T-helper 17 cell (primary cell): ENCODE data around the gene PTPRG. TPM values are rescaled to one million over a fixed set of nuclear protein-coding genes. Genes with fewer than 3 reads are reported as not detected.
A peak's percentile ranks its signal among the peaks of the same experiment; 100 is the strongest.

Source experiments
- ATAC-seq: fragments of 150-1000 bp; cut with Tn5 transposase; 2 replicates; pipeline ENCODE4 v1.10.0; 2021; ENCODE audit warnings: mild to moderate bottlenecking, moderate library complexity
- DNase-seq, 3 donors: peaks; one replicate each; pipeline versions ENCODE4 v3.0.0 to v3.0.0-alpha.2; 2020 to 2021
- H3K9me3 ChIP-seq: one replicate; pipeline ENCODE4 v1.7.0; 2013; ENCODE audit warnings: low read length, mild to moderate bottlenecking; ENCODE audit not compliant: control insufficient read depth, poor library complexity, severe bottlenecking
- H3K27ac Mint-ChIP-seq: one replicate; pipeline ENCODE4 v1.8.0; 2022; ENCODE audit warnings: mild to moderate bottlenecking, moderate library complexity, mixed read lengths
- H3K27me3 Mint-ChIP-seq: one replicate; pipeline ENCODE4 v1.8.0; 2022; ENCODE audit warnings: mixed read lengths
- H3K36me3 Mint-ChIP-seq: one replicate; pipeline ENCODE4 v1.8.0; 2022; ENCODE audit warnings: low read depth, mixed read lengths
- H3K4me1 Mint-ChIP-seq: one replicate; pipeline ENCODE4 v1.8.0; 2022; ENCODE audit warnings: mild to moderate bottlenecking, mixed read lengths
- H3K4me3 Mint-ChIP-seq: one replicate; pipeline ENCODE4 v1.8.0; 2022; ENCODE audit warnings: mild to moderate bottlenecking, moderate library complexity, mixed read lengths
- total RNA-seq, 4 donors: library from RNA in 2 of 4; stranded (reverse) in 2 of 4; gene quantifications; one replicate each; pipeline ENCODE4 v1.2.3 and lab custom pipeline; 2022 to 2026

Gene PTPRG
- total RNA-seq, 2 donors from 2014 or later, result 0.02 TPM; not detected in 1

- no peak overlapping the region for H3K27ac Mint-ChIP-seq
- no peaks in the 10 kb centered on the region for H3K36me3 Mint-ChIP-seq
- peaks cover 7% of the 10 kb centered on the region for H3K27me3 Mint-ChIP-seq
- no peak for DNase-seq
- no peaks in the 10 kb centered on the region for H3K4me1 Mint-ChIP-seq
- no peak for ATAC-seq
- H3K9me3 ChIP-seq, result no peaks in the 10 kb centered on the region
- no peak overlapping the region for H3K4me3 Mint-ChIP-seq
These were observed 720.4 kb downstream of the PTPRG start for GRCh38 chr3:62281726-62282125.

- peaks cover 7% of the 10 kb centered on the region for H3K27me3 Mint-ChIP-seq
These were observed 723.1 kb downstream of the PTPRG start for GRCh38 chr3:62284442-62284841.

GRCh38 chr3:62287392-62287927 is 726.1 kb downstream of the PTPRG start:
- DNase-seq (no peak), ATAC-seq (no peak)
- no peaks in the 10 kb centered on the region for H3K27me3 Mint-ChIP-seq
- no peaks in the 10 kb centered on the region for H3K9me3 ChIP-seq
- H3K4me3 Mint-ChIP-seq, result no peak overlapping the region
- H3K4me1 Mint-ChIP-seq, result no peaks in the 10 kb centered on the region
- H3K36me3 Mint-ChIP-seq, result no peaks in the 10 kb centered on the region
- no peak overlapping the region for H3K27ac Mint-ChIP-seq

More at GRCh38 chr3:62284442-62284841, 723.1 kb downstream of the PTPRG start:
- no peaks in the 10 kb centered on the region for H3K4me1 Mint-ChIP-seq
- H3K36me3 Mint-ChIP-seq, result no peaks in the 10 kb centered on the region
- no peak overlapping the region for H3K4me3 Mint-ChIP-seq
- no peak for DNase-seq
- H3K27ac Mint-ChIP-seq, result no peak overlapping the region
- H3K9me3 ChIP-seq, result no peaks in the 10 kb centered on the region
- ATAC-seq, result no peak

GRCh38 chr3:62289922-62290321 is 728.6 kb downstream of the PTPRG start:
- H3K36me3 Mint-ChIP-seq, result no peaks in the 10 kb centered on the region

GRCh38 chr3:62293051-62293780 is 731.8 kb downstream of the PTPRG start:
- H3K27me3 Mint-ChIP-seq, result peaks cover 7% of the 10 kb centered on the region
- no peak overlapping the region for H3K27ac Mint-ChIP-seq
- H3K36me3 Mint-ChIP-seq, result no peaks in the 10 kb centered on the region
- H3K4me3 Mint-ChIP-seq, result no peak overlapping the region
- H3K9me3 ChIP-seq, result no peaks in the 10 kb centered on the region
- DNase-seq, result no peak
- no peaks in the 10 kb centered on the region for H3K4me1 Mint-ChIP-seq
- ATAC-seq, result no peak

More at GRCh38 chr3:62289922-62290321, 728.6 kb downstream of the PTPRG start:
- Mint-ChIP-seq H3K4me1 (no peaks in the 10 kb centered on the region), H3K4me3 (no peak overlapping the region), H3K27ac (no peak overlapping the region), H3K27me3 (no peaks in the 10 kb centered on the region)
- DNase-seq (no peak), ATAC-seq (no peak)
- H3K9me3 ChIP-seq, result no peaks in the 10 kb centered on the region

- ATAC-seq (no peak), DNase-seq (no peak)
- peaks cover 12% of the 10 kb centered on the region for H3K27me3 Mint-ChIP-seq
- H3K36me3 Mint-ChIP-seq, result no peaks in the 10 kb centered on the region
- no peak overlapping the region for H3K27ac Mint-ChIP-seq
- H3K9me3 ChIP-seq, result no peaks in the 10 kb centered on the region
- no peak overlapping the region for H3K4me3 Mint-ChIP-seq
- no peaks in the 10 kb centered on the region for H3K4me1 Mint-ChIP-seq
These were observed 734.2 kb downstream of the PTPRG start for GRCh38 chr3:62295571-62295970.

GRCh38 chr3:62300617-62301016 is 739.2 kb downstream of the PTPRG start:
- no peaks in the 10 kb centered on the region for H3K9me3 ChIP-seq
- ATAC-seq (no peak), DNase-seq (no peak)
- Mint-ChIP-seq H3K27ac (no peak overlapping the region), H3K4me3 (no peak overlapping the region), H3K36me3 (peaks cover 2% of the 10 kb centered on the region), H3K27me3 (peaks cover 12% of the 10 kb centered on the region), H3K4me1 (no peaks in the 10 kb centered on the region)

GRCh38 chr3:62312201-62312600 is 750.8 kb downstream of the PTPRG start:
- H3K36me3 Mint-ChIP-seq, result no peaks in the 10 kb centered on the region
- H3K27me3 Mint-ChIP-seq, result peaks cover 14% of the 10 kb centered on the region
- no peak for ATAC-seq
- no peak overlapping the region for H3K27ac Mint-ChIP-seq
- no peak overlapping the region for H3K4me3 Mint-ChIP-seq
- DNase-seq, result no peak
- H3K9me3 ChIP-seq, result no peaks in the 10 kb centered on the region
- no peaks in the 10 kb centered on the region for H3K4me1 Mint-ChIP-seq

GRCh38 chr3:62316525-62316924 is 755.2 kb downstream of the PTPRG start:
- H3K27ac Mint-ChIP-seq, result no peak overlapping the region
- H3K4me3 Mint-ChIP-seq, result no peak overlapping the region
- H3K4me1 Mint-ChIP-seq, result peaks cover 4% of the 10 kb centered on the region
- ATAC-seq (no peak), DNase-seq (no peak)
- H3K36me3 Mint-ChIP-seq, result peaks cover 2% of the 10 kb centered on the region
- peaks cover 14% of the 10 kb centered on the region for H3K27me3 Mint-ChIP-seq
- no peaks in the 10 kb centered on the region for H3K9me3 ChIP-seq

- Mint-ChIP-seq H3K27ac (peak overlapping the region; percentile 8), H3K27me3 (peaks cover 14% of the 10 kb centered on the region), H3K4me1 (peaks cover 4% of the 10 kb centered on the region), H3K4me3 (peak overlapping the region; percentile 91), H3K36me3 (peaks cover 2% of the 10 kb centered on the region)
- DNase-seq (no peak), ATAC-seq (no peak)
- H3K9me3 ChIP-seq, result no peaks in the 10 kb centered on the region
These were observed 757.0 kb downstream of the PTPRG start for GRCh38 chr3:62318365-62318751.

- H3K27me3 Mint-ChIP-seq, result peaks cover 14% of the 10 kb centered on the region
- H3K36me3 Mint-ChIP-seq, result peaks cover 2% of the 10 kb centered on the region
- ATAC-seq, result peak; percentile 95
- peak; percentile 45 to 56 (median 53) for DNase-seq
- peak overlapping the region; percentile 8 for H3K27ac Mint-ChIP-seq
- H3K4me1 Mint-ChIP-seq, result peaks cover 4% of the 10 kb centered on the region
- H3K9me3 ChIP-seq, result no peaks in the 10 kb centered on the region
- peak overlapping the region; percentile 91 for H3K4me3 Mint-ChIP-seq
These were observed 757.6 kb downstream of the PTPRG start for GRCh38 chr3:62318752-62319569.

GRCh38 chr3:62319570-62320243 is 758.3 kb downstream of the PTPRG start:
- Mint-ChIP-seq H3K27me3 (peaks cover 12% of the 10 kb centered on the region), H3K36me3 (peaks cover 2% of the 10 kb centered on the region), H3K4me3 (peak overlapping the region; percentile 91), H3K4me1 (peaks cover 4% of the 10 kb centered on the region), H3K27ac (no peak overlapping the region)
- no peak for DNase-seq
- no peaks in the 10 kb centered on the region for H3K9me3 ChIP-seq
- no peak for ATAC-seq

GRCh38 chr3:62323241-62323640 is 761.9 kb downstream of the PTPRG start:
- no peak overlapping the region for H3K4me3 Mint-ChIP-seq
- no peak overlapping the region for H3K27ac Mint-ChIP-seq
- peaks cover 2% of the 10 kb centered on the region for H3K36me3 Mint-ChIP-seq
- ATAC-seq (no peak), DNase-seq (no peak)
- no peaks in the 10 kb centered on the region for H3K27me3 Mint-ChIP-seq
- H3K4me1 Mint-ChIP-seq, result peaks cover 4% of the 10 kb centered on the region
- H3K9me3 ChIP-seq, result no peaks in the 10 kb centered on the region
